Ascending aorta (tissue), 2 donors: ENCODE results near the gene NPHP3. TPM values are rescaled to one million over a fixed set of nuclear protein-coding genes. Genes with fewer than 3 reads are reported as not detected.

Experiments used
- DNase-seq, 2 donors: peaks; one replicate each; pipeline ENCODE4 v3.0.0-alpha.2; 2019; ENCODE audit warnings: low spot score in 2 of 2
- H3K27ac ChIP-seq, 2 donors: fragments of 200-600 bp; sonication (generic); one replicate each; pipeline ENCODE4 v1.5.1; 2016 to 2017; ENCODE audit warnings: mild to moderate bottlenecking in 1 of 2
- H3K27me3 ChIP-seq: fragments of 200-600 bp; sonication (generic); one replicate; pipeline ENCODE4 v1.5.1; 2017
- H3K36me3 ChIP-seq, 2 donors: fragments of 200-600 bp; sonication (generic); one replicate each; pipeline ENCODE4 v1.5.1; 2016
- H3K4me1 ChIP-seq, 2 donors: fragments of 200-600 bp; sonication (generic); one replicate each; pipeline ENCODE4 v1.5.1; 2016 to 2017; ENCODE audit warnings: mild to moderate bottlenecking in 1 of 2
- H3K4me3 ChIP-seq, 2 donors: fragments of 200-600 bp; sonication (generic); one replicate each; pipeline ENCODE4 v1.5.1; 2016 to 2017; ENCODE audit warnings: mild to moderate bottlenecking in 1 of 2
- H3K9me3 ChIP-seq, 2 donors: fragments of 200-600 bp; sonication (generic); one replicate each; pipeline ENCODE4 v1.5.1; 2016
- intact Hi-C: fragments of 100-400 bp; cut with DNase I; formaldehyde crosslinking; loops from one replicate; pipeline ENCODE4 v1.15.1; 2023
- total RNA-seq: library from RNA; depleted of rRNA; stranded (reverse); fragments of >200 nt; gene quantifications from one replicate; pipeline ENCODE4 v1.1.0, GENCODE V29; 2016
- TF ChIP-seq, protein P1 (sequence below), 3 experiments: fragments of 200-600 bp in 2 of 3; fragments of 450-650 bp in 1 of 3; sonication (generic) in 2 of 3; IDR thresholded peaks; one replicate each; pipeline ENCODE4 v1.5.1; 2016 to 2019; ENCODE audit warnings: antibody characterized with exemption in 3 of 3, mild to moderate bottlenecking in 1 of 3, moderate library complexity in 1 of 3

The NPHP3 gene
- total RNA-seq, 1 donor from 2014 or later: 11.9 TPM

DNA sequence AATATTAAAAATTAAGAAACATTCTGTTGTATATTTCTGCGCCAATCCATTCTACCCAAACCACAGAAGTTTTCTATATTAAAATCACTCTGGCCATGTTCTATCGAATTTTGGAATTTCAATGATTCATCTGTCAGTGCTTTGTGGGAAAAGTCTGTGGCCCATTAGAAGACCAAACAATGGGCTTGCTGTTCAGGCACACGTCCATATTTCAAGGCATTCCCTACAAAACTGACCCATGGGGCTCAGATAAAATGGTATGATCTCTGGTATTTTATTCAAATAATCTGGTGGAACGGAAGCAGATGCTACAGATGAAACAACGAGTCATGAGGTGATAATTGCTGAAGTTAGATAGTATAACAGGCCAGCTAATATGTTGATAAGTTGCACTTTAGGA is 12.4 kb downstream of the NPHP3 start:
- Histone ChIP-seq H3K36me3 (peaks cover 51 to 62% of the 10 kb centered on the region in 2 donors), H3K27me3 (no peaks in the 10 kb centered on the region), H3K4me1 (no peaks in the 10 kb centered on the region), H3K9me3 (no peaks in the 10 kb centered on the region), H3K4me3 (no peak overlapping the region), H3K27ac (no peak overlapping the region)
- intact Hi-C loops: no loop called here
- DNase-seq: no peak
- TF ChIP-seq, protein P1, sequence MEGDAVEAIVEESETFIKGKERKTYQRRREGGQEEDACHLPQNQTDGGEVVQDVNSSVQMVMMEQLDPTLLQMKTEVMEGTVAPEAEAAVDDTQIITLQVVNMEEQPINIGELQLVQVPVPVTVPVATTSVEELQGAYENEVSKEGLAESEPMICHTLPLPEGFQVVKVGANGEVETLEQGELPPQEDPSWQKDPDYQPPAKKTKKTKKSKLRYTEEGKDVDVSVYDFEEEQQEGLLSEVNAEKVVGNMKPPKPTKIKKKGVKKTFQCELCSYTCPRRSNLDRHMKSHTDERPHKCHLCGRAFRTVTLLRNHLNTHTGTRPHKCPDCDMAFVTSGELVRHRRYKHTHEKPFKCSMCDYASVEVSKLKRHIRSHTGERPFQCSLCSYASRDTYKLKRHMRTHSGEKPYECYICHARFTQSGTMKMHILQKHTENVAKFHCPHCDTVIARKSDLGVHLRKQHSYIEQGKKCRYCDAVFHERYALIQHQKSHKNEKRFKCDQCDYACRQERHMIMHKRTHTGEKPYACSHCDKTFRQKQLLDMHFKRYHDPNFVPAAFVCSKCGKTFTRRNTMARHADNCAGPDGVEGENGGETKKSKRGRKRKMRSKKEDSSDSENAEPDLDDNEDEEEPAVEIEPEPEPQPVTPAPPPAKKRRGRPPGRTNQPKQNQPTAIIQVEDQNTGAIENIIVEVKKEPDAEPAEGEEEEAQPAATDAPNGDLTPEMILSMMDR (IDR thresholded peaks at IDR 0.05): no peak

DNA sequence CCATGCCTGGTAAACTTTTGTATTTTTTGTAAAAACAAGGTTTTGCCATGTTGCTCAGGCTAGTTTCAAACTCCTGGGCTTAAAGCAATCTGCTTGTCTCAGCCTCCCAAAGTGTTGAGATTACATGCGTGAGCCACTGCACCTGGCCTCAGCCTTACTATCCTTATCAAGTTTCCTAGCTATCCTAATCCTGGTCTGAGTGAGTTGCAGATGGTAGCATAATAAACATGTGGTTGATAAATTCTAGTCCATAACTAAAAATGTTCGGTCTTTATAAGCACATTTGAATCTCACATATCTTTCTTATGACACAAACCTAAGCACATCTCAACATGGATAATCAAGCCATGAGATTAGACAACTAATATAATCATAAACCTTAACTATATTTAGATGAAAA is 18.5 kb downstream of the NPHP3 start:
- no peak overlapping the region for H3K4me3 ChIP-seq
- intact Hi-C loops: no loop called here
- TF ChIP-seq, protein P1 (IDR thresholded peaks at IDR 0.05): no peak
- no peaks in the 10 kb centered on the region for H3K4me1 ChIP-seq
- H3K9me3 ChIP-seq: no peaks in the 10 kb centered on the region
- no peak for DNase-seq
- H3K27ac ChIP-seq: no peak overlapping the region
- no peaks in the 10 kb centered on the region for H3K27me3 ChIP-seq
- H3K36me3 ChIP-seq: peaks cover 73 to 81% of the 10 kb centered on the region in 2 donors

DNA sequence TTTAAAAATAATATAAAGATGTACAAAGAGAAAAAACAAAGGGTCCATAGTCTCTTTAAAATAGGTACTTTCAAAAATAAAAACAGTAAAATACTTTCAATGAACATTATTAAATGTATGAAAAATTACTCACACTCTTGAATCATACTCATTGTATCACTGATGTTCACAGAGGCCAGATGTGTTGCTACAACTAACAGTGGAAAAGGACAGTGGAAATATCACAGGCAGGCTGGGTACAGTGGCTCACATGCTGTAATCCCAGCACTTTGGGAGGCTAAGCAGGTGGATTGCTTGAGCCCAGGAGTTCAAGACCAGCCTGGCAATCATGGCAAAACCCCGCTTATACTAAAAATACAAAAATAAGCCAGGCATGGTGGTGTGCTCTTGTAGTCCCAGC is 26.8 kb downstream of the NPHP3 start:
- intact Hi-C loops: no loop called here
- peaks cover 70 to 96% of the 10 kb centered on the region in 2 donors for H3K36me3 ChIP-seq

DNA sequence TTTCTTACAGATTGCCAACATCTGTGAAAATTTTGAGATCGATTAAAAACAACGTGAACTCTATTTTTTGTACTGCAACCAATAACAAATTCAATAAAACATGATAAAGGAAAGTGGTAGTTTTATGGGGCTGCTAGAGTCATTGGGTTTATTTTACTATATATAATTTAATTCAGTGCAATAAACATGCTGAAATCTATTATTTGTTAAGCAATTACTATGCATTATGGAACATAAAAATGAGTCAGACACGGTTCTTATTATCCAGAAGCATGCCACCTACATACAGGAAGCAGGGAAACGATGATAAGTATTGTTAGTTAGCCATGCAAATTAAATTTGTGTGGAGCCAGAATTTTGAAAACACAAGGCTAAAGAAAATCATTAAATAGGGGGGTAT is 27.2 kb downstream of the NPHP3 start:
- Histone ChIP-seq H3K27me3 (no peaks in the 10 kb centered on the region), H3K4me3 (no peak overlapping the region), H3K27ac (no peak overlapping the region), H3K9me3 (no peaks in the 10 kb centered on the region), H3K4me1 (no peaks in the 10 kb centered on the region), H3K36me3 (peaks cover 70 to 96% of the 10 kb centered on the region in 2 donors)
- no peak for DNase-seq
- intact Hi-C loops: no loop called here
- TF ChIP-seq, protein P1 (IDR thresholded peaks at IDR 0.05): no peak

More for the DNA sequence above, 26.8 kb downstream of the NPHP3 start:
- Histone ChIP-seq H3K4me1 (no peaks in the 10 kb centered on the region), H3K4me3 (no peak overlapping the region), H3K27me3 (no peaks in the 10 kb centered on the region), H3K9me3 (no peaks in the 10 kb centered on the region), H3K27ac (no peak overlapping the region)
- DNase-seq: no peak
- TF ChIP-seq, protein P1 (IDR thresholded peaks at IDR 0.05): no peak

DNA sequence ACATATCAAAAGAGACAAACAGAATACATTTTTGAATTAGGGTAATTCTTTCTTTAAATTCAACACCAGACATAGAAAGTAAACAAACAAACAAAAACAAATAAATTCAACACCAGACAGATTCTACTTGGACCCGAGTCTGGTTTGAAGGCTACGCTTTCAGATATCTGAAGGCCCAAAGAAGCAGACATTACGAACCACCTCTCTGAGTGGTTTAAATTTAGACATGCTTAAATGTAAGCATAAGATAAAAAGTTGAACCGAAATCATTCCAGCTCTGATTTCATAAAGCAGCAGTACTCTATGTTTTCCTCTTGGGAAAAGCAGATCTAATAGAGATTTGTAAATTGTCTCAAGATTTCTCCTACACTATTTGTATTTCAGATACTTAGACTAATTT is 32.2 kb downstream of the NPHP3 start:
- no peaks in the 10 kb centered on the region for H3K27me3 ChIP-seq
- H3K27ac ChIP-seq: no peak overlapping the region
- TF ChIP-seq, protein P1 (IDR thresholded peaks at IDR 0.05): no peak
- H3K4me3 ChIP-seq: no peak overlapping the region
- no peaks in the 10 kb centered on the region for H3K9me3 ChIP-seq
- intact Hi-C loops: no loop called here
- no peaks in the 10 kb centered on the region for H3K4me1 ChIP-seq
- DNase-seq: no peak
- H3K36me3 ChIP-seq: peaks cover 60 to 93% of the 10 kb centered on the region in 2 donors

DNA sequence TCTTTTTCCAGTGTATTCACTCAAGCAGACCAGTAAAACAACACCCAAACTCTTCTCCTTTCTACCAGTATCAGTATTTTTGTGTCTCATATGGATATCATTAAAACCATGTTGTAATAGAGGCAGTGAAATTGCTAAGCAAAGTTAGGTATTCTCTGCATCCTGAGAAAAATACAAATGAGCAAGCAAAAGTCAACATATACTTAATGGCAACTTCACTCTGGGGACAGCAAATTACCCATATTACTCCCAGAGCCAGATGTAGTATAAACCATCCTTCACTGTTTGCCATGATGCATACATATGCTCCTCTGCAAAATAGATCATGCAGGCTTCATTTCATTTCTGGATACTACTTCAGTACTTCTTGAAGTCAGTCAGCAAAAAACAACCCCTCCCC is 40.0 kb downstream of the NPHP3 start:
- Histone ChIP-seq H3K4me3 (no peak overlapping the region), H3K36me3 (peaks cover 63 to 70% of the 10 kb centered on the region in 2 donors), H3K9me3 (no peaks in the 10 kb centered on the region), H3K27ac (no peak overlapping the region), H3K4me1 (no peaks in the 10 kb centered on the region), H3K27me3 (no peaks in the 10 kb centered on the region)
- intact Hi-C loops: no loop called here
- DNase-seq: no peak
- TF ChIP-seq, protein P1 (IDR thresholded peaks at IDR 0.05): no peak
